Measurements from ENCODE around the gene ANKRD37. TPM values are rescaled to one million over a fixed set of nuclear protein-coding genes. Genes with fewer than 3 reads are reported as not detected.

ANKRD37 gene
- total and polyA plus RNA-seq, 9 of the 15 experiments (the other 6 are each of a cell fraction or from before 2014, with no cell fraction given), result 1.3 to 53.7 (median 3.6) TPM

GRCh38 chr4:185421366-185422124 lies 24.9 kb downstream of the ANKRD37 start (continued):
- no peak for TF ChIP-seq RAD21 (CRISPR knock-in tag; conservative IDR thresholded peaks at IDR 0.05 in 1 of 2, IDR thresholded peaks at IDR 0.05 in 1 of 2)
- TF ChIP-seq IRF9 (tag; IDR thresholded peaks at IDR 0.05), result no peak
- TF ChIP-seq TFAM (CRISPR knock-in tag; conservative IDR thresholded peaks at IDR 0.05), result no peak
- no peak for TF ChIP-seq RBM17 (IDR thresholded peaks at IDR 0.05; ENCODE audit: borderline replicate concordance, low read depth, low read length)
- no peak for TF ChIP-seq PREB (CRISPR knock-in tag; IDR thresholded peaks at IDR 0.05)
- no peak for TF ChIP-seq ZNF24 (IDR thresholded peaks at IDR 0.05)
- no peak for TF ChIP-seq POLR2AphosphoS2 (IDR thresholded peaks at IDR 0.05; ENCODE audit: low read length)

All from K562 (cell line).